ENCODE data around the gene LRP5.
A peak's percentile ranks its signal among the peaks of the same experiment; 100 is the strongest.

The LRP5 gene

GRCh38 chr11:68309621-68310185 is 2.7 kb upstream of the LRP5 start:
- DNase-seq, result no peak

- DNase-seq, result no peak
Measured at GRCh38 chr11:68311160-68312116, 953 bp upstream of the LRP5 start.

DNA sequence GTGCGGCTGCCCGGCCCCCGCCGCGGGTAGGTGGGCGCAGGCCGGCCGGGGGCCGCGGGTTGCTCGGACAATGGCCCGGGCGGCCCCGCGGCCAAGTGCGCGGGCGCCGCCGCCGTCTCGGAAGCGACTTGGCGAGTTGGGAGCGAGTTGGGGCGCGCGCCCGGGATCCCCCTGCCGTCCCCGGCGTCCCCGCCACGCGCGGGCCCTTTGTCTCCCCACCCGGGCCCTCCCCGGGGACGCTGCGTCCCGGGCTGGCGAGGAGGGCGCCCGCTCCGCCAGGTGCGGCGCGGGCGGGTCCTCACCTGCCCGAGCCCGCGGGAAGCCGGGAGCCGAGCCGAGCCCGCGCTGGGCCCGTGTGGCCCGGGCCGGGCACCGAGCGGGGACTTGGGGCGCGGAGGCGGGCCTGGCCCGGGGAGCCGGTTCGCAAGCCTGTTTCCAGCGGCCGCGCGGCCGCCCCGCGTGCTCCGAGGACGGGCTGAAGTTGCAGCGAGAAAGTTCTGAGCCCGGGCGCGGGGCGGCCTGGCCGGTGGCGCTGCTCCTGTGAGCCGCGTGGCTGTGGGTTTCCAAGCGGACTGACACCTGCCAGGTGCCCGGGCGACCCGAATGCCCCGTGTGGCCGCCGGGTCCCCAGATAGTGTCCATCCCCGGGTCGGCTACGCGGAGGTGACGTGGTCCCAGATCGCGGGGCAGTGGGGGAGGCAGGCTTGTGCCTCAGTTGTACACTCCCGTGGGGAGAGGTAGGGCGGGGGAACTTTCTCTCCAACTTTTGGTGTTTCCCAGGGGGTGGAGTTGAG is 586 bp downstream of the LRP5 start:
- DNase-seq, result peak; percentile 16

DNA sequence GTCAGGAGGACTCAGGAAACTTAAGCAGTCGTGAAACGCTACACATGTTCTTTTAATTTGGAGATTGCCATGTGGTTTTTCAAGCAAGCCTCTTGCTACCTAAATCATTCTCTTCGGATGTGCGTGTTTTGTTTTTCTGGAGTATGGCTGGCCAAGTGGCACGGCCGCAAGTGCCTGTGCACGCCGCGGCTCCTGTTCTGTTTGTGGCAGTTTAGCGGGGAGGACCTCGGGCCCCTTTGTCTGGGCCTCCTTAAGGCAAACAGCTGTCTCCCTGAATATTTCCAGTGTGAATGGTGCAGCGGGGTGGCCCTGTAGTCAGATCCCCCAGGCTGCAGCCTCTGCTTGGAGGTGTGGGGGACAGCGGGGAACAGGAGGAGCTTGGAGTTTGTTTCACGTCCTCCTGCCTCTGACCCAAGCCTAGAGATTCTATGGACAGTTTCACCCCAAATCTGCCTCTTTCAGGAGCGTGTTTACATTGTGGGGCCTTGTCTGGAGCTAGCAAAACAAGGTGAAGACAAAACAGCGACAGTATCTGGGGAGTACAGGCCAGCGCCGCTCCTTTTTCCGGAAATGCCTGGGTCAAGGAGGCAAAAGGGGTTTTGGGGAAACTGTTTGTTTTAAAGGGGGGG is 1.3 kb downstream of the LRP5 start:
- no peak for DNase-seq

- DNase-seq, result no peak
Measured at GRCh38 chr11:68314203-68315170, 2.1 kb downstream of the LRP5 start.

- DNase-seq, result no peak
Measured at GRCh38 chr11:68315171-68315920, 3.0 kb downstream of the LRP5 start.

GRCh38 chr11:68317147-68317785 is 4.9 kb downstream of the LRP5 start:
- DNase-seq, result no peak

GRCh38 chr11:68321293-68322051 is 9.1 kb downstream of the LRP5 start:
- no peak for DNase-seq

- DNase-seq, result no peak
Measured at GRCh38 chr11:68322052-68322430, 9.7 kb downstream of the LRP5 start.

DNA sequence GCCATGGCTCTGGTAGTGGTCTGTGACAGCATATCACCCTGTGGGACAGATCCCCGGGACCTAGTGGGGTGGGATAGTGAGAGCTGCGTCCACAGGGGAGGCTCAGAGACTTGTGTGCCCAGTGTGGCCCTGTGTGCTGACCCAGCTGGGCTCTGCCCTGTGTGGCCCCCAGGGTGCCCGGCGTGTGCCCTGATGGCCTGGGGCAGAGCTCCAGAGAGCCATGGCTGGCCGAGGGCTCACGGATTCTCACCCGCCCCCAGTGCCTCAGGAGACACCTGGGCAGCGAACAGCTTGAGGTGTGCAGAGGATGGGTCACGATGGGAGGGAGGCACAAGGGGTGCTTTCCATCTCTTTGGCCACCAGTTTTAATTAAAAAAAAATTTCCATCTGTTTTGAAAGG is 11.8 kb downstream of the LRP5 start:
- no peak for DNase-seq

GRCh38 chr11:68324695-68325094 is 12.3 kb downstream of the LRP5 start:
- no peak for DNase-seq

- DNase-seq, result no peak
Measured at GRCh38 chr11:68325183-68325906, 13.0 kb downstream of the LRP5 start.

- DNase-seq, result no peak
Measured at GRCh38 chr11:68325907-68326220, 13.5 kb downstream of the LRP5 start.

DNA sequence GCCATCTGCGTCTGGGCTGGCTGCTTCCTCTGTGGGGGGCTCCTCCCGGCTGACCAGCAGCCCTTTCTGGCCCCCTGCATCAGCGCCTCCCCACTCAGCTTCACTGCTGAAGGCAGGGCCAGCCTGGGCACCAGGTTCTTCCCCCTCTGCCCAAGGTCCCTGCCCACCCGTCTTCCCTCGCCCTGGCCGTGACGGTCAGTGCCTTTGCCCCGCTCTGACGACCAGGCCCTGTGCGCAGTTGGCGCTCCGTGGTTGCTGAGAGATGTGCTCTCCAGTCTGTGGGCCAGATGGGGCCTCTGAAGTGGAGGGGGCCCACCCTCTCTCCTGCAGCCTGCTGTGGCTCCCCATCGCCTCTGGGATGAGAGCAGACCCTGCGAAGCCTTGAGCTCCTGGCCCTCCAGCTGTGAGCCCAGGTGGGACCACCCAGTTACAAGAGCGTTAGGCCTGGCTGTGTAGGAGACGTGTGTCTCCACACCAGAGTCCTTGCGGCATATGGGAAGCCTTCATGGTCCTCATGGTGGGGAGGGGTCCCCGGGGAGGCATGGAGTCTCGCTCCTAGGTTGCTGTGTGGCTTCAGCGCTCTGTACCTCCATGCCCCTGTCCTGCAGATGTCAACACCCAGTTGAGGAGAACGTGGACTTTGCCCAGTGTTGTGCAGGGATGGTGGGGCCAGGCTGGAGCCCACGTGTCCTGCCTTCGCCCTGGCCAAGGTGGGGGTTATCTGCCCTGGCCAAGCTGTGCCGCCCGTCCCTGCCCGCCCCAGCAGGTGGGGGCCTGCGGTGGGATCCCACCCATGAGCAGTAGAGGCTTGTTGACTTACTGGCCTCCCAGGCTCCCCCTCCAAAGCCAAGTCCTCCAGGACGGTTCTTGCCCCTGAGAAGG is 14.2 kb downstream of the LRP5 start:
- DNase-seq, result no peak

DNA sequence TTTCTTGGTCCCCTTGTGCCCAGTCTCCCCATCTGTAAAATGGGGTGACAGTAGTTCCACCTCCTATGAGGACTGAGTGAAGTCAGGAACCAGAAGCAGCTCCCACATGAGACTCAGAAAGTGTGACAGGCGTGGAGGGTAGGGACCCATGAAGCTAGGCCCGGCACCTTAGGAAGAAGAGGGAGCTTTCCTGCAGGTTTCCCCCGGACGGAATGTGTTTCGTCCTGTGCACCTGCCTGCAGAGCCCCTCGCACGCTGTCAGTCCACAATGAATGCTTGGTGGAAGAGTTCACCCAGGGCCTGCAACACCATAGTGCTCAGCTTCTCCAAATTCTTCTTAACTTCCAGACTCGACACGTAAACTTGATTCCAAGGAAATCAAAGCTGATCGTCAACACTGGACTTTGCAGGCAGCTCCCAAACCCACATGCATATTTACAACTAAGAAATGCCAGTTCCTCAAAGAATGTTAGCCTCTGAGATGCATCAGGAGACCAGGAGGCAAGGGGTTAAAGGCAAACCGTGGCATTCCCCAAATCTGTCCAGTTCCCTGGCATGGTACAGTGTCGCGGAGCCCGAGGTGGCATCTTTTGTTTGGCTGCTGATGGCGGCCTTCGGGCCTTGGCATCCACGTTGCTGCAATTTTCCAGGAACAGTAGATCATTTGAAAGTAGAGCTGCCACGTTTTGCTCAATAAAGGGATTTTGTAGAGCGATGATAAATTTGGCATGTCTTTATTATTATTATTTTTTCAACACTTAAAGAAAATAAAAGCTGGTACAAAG is 15.4 kb downstream of the LRP5 start:
- no peak for DNase-seq

- no peak for DNase-seq
Measured at GRCh38 chr11:68328374-68329091, 16.1 kb downstream of the LRP5 start.

DNA sequence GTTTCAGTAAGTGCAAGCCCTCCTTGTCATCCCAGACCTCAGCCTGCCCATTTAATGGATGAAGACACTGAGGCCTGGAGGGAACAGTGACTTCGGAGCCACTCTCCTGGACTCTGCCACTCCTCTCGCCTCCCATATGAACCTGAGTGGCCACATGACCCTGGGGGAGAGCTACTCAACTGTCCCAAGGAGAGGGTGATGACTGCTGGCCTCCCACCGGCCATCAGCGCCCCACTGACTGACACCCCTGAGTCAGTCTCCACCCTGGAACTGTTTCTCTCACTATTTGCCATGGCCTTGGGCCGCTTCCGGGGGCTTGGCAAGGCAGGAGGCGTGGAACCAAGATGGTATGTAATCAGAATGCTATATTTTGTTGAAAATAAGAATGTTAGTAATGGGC is 17.1 kb downstream of the LRP5 start:
- DNase-seq, result no peak

All from activated CD4-positive, alpha-beta T cell treated with anti-CD3 and anti-CD28 coated beads, Interleukin-2, Interleukin-6, amounts not matched to agents 100 ng/mL and 50 ng/mL, durations not matched to agents 16 hours and 8 hours (primary cell).